GM12892 (cell line): ENCODE measurements around the gene ESYT1.

Experiments
- POLR2A ChIP-seq: IDR thresholded peaks from 2 replicates; pipeline ENCODE4 v1.6.1; 2011; ENCODE audit warnings: low read depth, low read length, control low read depth
- POLR2AphosphoS5 ChIP-seq: IDR thresholded peaks from 2 replicates; pipeline ENCODE4 v1.6.1; 2011; ENCODE audit warnings: low read depth, low read length, control low read depth
- TAF1 ChIP-seq: IDR thresholded peaks from 2 replicates; pipeline ENCODE4 v1.6.1; 2011; ENCODE audit warnings: low read depth, mild to moderate bottlenecking, control low read depth, low read length, borderline replicate concordance

GRCh38 chr12:56103066-56103711, 24.9 kb upstream of the ESYT1 start:
- TF ChIP-seq POLR2AphosphoS5 = no peak
- TF ChIP-seq POLR2A = no peak
- TF ChIP-seq TAF1 = no peak
